WTC11 (cell line): ENCODE measurements around the gene WDFY4. TPM values are rescaled to one million over a fixed set of nuclear protein-coding genes. Genes with fewer than 3 reads are reported as not detected.

ENCODE experiments used
- ATAC-seq: fragments of 200-7000 bp; cut with Tn5 transposase; 2 replicates; pipeline ENCODE4 v1.10.0; 2021; ENCODE audit warnings: mild to moderate bottlenecking, moderate library complexity
- CTCF ChIA-PET: fragments of 300-600 bp; sonication (Branson Sonifier 250); formaldehyde crosslinking; loops from one replicate; lab custom pipeline; 2021; ENCODE audit warnings: antibody characterized with exemption; lab: Charles Lee
- POLR2A ChIA-PET: fragments of 350-600 bp; sonication (Branson Sonifier 250); formaldehyde crosslinking; loops from one replicate; lab custom pipeline; 2021; ENCODE audit warnings: antibody characterized with exemption; lab: Charles Lee
- DNase-seq: peaks from one replicate; pipeline ENCODE4 v3.0.0; 2021; ENCODE audit warnings: low spot score
- H3K27ac Mint-ChIP-seq: 2 replicates; pipeline ENCODE4 v1.8.0; 2021; ENCODE audit warnings: mixed read lengths
- H3K27me3 Mint-ChIP-seq: 2 replicates; pipeline ENCODE4 v1.8.0; 2021; ENCODE audit warnings: low read depth, mild to moderate bottlenecking, moderate library complexity, mixed read lengths
- H3K36me3 Mint-ChIP-seq: 2 replicates; pipeline ENCODE4 v1.8.0; 2021; ENCODE audit warnings: mixed read lengths
- H3K4me1 Mint-ChIP-seq: 2 replicates; pipeline ENCODE4 v1.8.0; 2022; ENCODE audit warnings: mixed read lengths
- H3K4me3 Mint-ChIP-seq: 2 replicates; pipeline ENCODE4 v1.8.0; 2021; ENCODE audit warnings: mild to moderate bottlenecking, moderate library complexity, mixed read lengths
- H3K9me3 Mint-ChIP-seq: 2 replicates; pipeline ENCODE4 v1.8.0; 2021; ENCODE audit warnings: mixed read lengths
- ETV6 ChIP-seq: sonication (generic); formaldehyde crosslinking; IDR thresholded peaks from 2 replicates; pipeline ENCODE4 v1.8.1; 2022; ENCODE audit warnings: mild to moderate bottlenecking, missing genetic modification reagents
- GTF2I ChIP-seq: fragments of 250-450 bp; sonication (Bioruptor Pico); conservative IDR thresholded peaks from 2 replicates; pipeline ENCODE4 v1.4.0; 2021; ENCODE audit warnings: mild to moderate bottlenecking
- KAT7 ChIP-seq: sonication (generic); formaldehyde crosslinking; IDR thresholded peaks from 2 replicates; pipeline ENCODE4 v1.8.1; 2023; ENCODE audit warnings: missing genetic modification reagents, mild to moderate bottlenecking, borderline replicate concordance
- NFYB ChIP-seq: sonication (generic); formaldehyde crosslinking; conservative IDR thresholded peaks from 2 replicates; pipeline ENCODE4 v1.8.0; 2022; ENCODE audit warnings: low read depth, missing genetic modification reagents
- NR3C1 ChIP-seq: sonication (generic); formaldehyde crosslinking; conservative IDR thresholded peaks from 2 replicates; pipeline ENCODE4 v1.8.1; 2023; ENCODE audit warnings: low read depth, mild to moderate bottlenecking, missing genetic modification reagents
- OVOL2 ChIP-seq: fragments of 250-450 bp; sonication (Bioruptor Pico); IDR thresholded peaks from 2 replicates; pipeline ENCODE4 v1.9.0; 2021; ENCODE audit warnings: mild to moderate bottlenecking, borderline replicate concordance
- PRRX2 ChIP-seq: fragments of 250-450 bp; sonication (Bioruptor Pico); IDR thresholded peaks from 2 replicates; pipeline ENCODE4 v1.8.0; 2021; ENCODE audit warnings: mild to moderate bottlenecking
- RORB ChIP-seq: fragments of 250-450 bp; sonication (Bioruptor Pico); IDR thresholded peaks from 2 replicates; pipeline ENCODE4 v1.9.0; 2021; ENCODE audit warnings: mild to moderate bottlenecking
- TEAD4 ChIP-seq: sonication (generic); formaldehyde crosslinking; IDR thresholded peaks from 2 replicates; pipeline ENCODE4 v1.8.0; 2022; ENCODE audit warnings: mild to moderate bottlenecking, missing genetic modification reagents
- ZNF121 ChIP-seq: sonication (generic); formaldehyde crosslinking; IDR thresholded peaks from 2 replicates; pipeline ENCODE4 v1.8.0; 2023; ENCODE audit warnings: missing genetic modification reagents
- ZNF138 ChIP-seq: sonication (generic); formaldehyde crosslinking; conservative IDR thresholded peaks from 2 replicates; pipeline ENCODE4 v1.8.1; 2022; ENCODE audit warnings: mild to moderate bottlenecking, moderate library complexity, missing genetic modification reagents
- ZNF219 ChIP-seq: sonication (generic); formaldehyde crosslinking; IDR thresholded peaks from 2 replicates; pipeline ENCODE4 v1.8.0; 2023; ENCODE audit warnings: missing genetic modification reagents, mild to moderate bottlenecking, borderline replicate concordance
- ZNF317 ChIP-seq: sonication (generic); formaldehyde crosslinking; IDR thresholded peaks from 2 replicates; pipeline ENCODE4 v1.8.1; 2023; ENCODE audit warnings: low read depth, mild to moderate bottlenecking, moderate library complexity, missing genetic modification reagents, borderline replicate concordance
- total RNA-seq: library from RNA; stranded (reverse); gene quantifications from 3 replicates; pipeline ENCODE4 v1.2.3, GENCODE V29; 2021
- TF ChIP-seq, protein P1 (sequence below): sonication (generic); formaldehyde crosslinking; IDR thresholded peaks from 2 replicates; pipeline ENCODE4 v1.8.1; 2022; ENCODE audit warnings: missing genetic modification reagents, borderline replicate concordance
- TF ChIP-seq, protein P2 (sequence below): sonication (generic); formaldehyde crosslinking; IDR thresholded peaks from 2 replicates; pipeline ENCODE4 v1.8.0; 2022; ENCODE audit warnings: mild to moderate bottlenecking, missing genetic modification reagents
- TF ChIP-seq, protein P3 (sequence below): sonication (generic); formaldehyde crosslinking; IDR thresholded peaks from 2 replicates; pipeline ENCODE4 v1.8.1; 2022; ENCODE audit warnings: mild to moderate bottlenecking, moderate library complexity, missing genetic modification reagents
- TF ChIP-seq, protein P4 (sequence below): sonication (generic); formaldehyde crosslinking; IDR thresholded peaks from 2 replicates; pipeline ENCODE4 v1.8.1; 2023; ENCODE audit warnings: mild to moderate bottlenecking, missing genetic modification reagents, moderate library complexity
- TF ChIP-seq, protein P5 (sequence below): fragments of 200-600 bp; IDR thresholded peaks from 2 replicates; pipeline ENCODE4 v1.8.0; 2022; ENCODE audit warnings: antibody characterized with exemption
- TF ChIP-seq, protein P6 (sequence below): sonication (generic); formaldehyde crosslinking; IDR thresholded peaks from 2 replicates; pipeline ENCODE4 v1.8.1; 2023; ENCODE audit warnings: mild to moderate bottlenecking, missing genetic modification reagents
- TF ChIP-seq, protein P7 (sequence below): sonication (generic); formaldehyde crosslinking; IDR thresholded peaks from 2 replicates; pipeline ENCODE4 v1.8.1; 2023; ENCODE audit warnings: mild to moderate bottlenecking, missing genetic modification reagents, moderate library complexity
- TF ChIP-seq, protein P8 (sequence below): sonication (generic); formaldehyde crosslinking; IDR thresholded peaks from 2 replicates; pipeline ENCODE4 v1.8.1; 2022; ENCODE audit warnings: mild to moderate bottlenecking, missing genetic modification reagents, moderate library complexity, borderline replicate concordance
- TF ChIP-seq, protein P9 (sequence below): sonication (generic); formaldehyde crosslinking; IDR thresholded peaks from 2 replicates; pipeline ENCODE4 v1.8.1; 2023; ENCODE audit warnings: mild to moderate bottlenecking, missing genetic modification reagents

The WDFY4 gene
- total RNA-seq, 1 experiment from 2014 or later: 0.13 TPM

DNA sequence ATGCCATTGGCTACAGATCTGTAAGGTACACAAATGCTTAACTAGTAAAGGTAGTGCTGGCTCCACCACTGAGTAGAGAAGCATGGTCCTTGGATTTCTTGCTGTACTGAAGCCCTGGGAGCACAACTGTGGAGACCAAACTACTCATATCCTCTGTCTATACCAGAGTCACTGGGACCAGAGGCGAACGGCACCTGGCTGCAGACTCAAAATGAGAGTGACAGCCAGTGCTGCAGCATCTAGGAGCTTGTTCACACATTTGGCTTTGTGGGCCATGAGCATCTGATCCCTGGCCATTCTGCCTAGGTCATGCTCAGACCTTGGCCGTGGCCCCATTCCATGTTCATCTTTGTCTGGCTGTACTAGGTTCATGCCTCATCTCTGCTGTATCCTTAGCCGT lies 223.1 kb downstream of the WDFY4 start:
- Mint-ChIP-seq H3K4me1 (peaks cover 3% of the 10 kb centered on the region; the same call in 1 of the 2 replicates), H3K4me3 (no peak overlapping the region), H3K9me3 (no peaks in the 10 kb centered on the region), H3K36me3 (no peaks in the 10 kb centered on the region), H3K27me3 (no peaks in the 10 kb centered on the region), H3K27ac (no peak overlapping the region)
- CTCF ChIA-PET: interaction anchor here (0.6 to 0.9 kb wide), 2 partner anchors 162 to 419 kb away, joined by 3 read pairs; no protein-coding TSS in a partner anchor
- POLR2A ChIA-PET: no interaction called here
- TF ChIP-seq ZNF317 (CRISPR knock-in tag): no peak
- TF ChIP-seq, protein P1, sequence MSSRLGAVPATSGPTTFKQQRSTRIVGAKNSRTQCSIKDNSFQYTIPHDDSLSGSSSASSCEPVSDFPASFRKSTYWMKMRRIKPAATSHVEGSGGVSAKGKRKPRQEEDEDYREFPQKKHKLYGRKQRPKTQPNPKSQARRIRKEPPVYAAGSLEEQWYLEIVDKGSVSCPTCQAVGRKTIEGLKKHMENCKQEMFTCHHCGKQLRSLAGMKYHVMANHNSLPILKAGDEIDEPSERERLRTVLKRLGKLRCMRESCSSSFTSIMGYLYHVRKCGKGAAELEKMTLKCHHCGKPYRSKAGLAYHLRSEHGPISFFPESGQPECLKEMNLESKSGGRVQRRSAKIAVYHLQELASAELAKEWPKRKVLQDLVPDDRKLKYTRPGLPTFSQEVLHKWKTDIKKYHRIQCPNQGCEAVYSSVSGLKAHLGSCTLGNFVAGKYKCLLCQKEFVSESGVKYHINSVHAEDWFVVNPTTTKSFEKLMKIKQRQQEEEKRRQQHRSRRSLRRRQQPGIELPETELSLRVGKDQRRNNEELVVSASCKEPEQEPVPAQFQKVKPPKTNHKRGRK (CRISPR knock-in tag): no peak
- no peak for TF ChIP-seq RORB (CRISPR knock-in tag)
- TF ChIP-seq, protein P2, sequence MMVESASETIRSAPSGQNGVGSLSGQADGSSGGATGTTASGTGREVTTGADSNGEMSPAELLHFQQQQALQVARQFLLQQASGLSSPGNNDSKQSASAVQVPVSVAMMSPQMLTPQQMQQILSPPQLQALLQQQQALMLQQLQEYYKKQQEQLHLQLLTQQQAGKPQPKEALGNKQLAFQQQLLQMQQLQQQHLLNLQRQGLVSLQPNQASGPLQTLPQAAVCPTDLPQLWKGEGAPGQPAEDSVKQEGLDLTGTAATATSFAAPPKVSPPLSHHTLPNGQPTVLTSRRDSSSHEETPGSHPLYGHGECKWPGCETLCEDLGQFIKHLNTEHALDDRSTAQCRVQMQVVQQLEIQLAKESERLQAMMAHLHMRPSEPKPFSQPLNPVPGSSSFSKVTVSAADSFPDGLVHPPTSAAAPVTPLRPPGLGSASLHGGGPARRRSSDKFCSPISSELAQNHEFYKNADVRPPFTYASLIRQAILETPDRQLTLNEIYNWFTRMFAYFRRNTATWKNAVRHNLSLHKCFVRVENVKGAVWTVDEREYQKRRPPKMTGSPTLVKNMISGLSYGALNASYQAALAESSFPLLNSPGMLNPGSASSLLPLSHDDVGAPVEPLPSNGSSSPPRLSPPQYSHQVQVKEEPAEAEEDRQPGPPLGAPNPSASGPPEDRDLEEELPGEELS (CRISPR knock-in tag): no peak
- TF ChIP-seq ZNF121 (CRISPR knock-in tag): no peak
- TF ChIP-seq, protein P3, sequence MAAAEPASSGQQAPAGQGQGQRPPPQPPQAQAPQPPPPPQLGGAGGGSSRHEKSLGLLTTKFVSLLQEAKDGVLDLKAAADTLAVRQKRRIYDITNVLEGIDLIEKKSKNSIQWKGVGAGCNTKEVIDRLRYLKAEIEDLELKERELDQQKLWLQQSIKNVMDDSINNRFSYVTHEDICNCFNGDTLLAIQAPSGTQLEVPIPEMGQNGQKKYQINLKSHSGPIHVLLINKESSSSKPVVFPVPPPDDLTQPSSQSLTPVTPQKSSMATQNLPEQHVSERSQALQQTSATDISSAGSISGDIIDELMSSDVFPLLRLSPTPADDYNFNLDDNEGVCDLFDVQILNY (CRISPR knock-in tag): no peak
- TF ChIP-seq OVOL2 (CRISPR knock-in tag): no peak
- TF ChIP-seq, protein P4, sequence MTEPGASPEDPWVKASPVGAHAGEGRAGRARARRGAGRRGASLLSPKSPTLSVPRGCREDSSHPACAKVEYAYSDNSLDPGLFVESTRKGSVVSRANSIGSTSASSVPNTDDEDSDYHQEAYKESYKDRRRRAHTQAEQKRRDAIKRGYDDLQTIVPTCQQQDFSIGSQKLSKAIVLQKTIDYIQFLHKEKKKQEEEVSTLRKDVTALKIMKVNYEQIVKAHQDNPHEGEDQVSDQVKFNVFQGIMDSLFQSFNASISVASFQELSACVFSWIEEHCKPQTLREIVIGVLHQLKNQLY: no peak
- TF ChIP-seq KAT7: no peak
- TF ChIP-seq ETV6 (CRISPR knock-in tag): no peak
- TF ChIP-seq, protein P5, sequence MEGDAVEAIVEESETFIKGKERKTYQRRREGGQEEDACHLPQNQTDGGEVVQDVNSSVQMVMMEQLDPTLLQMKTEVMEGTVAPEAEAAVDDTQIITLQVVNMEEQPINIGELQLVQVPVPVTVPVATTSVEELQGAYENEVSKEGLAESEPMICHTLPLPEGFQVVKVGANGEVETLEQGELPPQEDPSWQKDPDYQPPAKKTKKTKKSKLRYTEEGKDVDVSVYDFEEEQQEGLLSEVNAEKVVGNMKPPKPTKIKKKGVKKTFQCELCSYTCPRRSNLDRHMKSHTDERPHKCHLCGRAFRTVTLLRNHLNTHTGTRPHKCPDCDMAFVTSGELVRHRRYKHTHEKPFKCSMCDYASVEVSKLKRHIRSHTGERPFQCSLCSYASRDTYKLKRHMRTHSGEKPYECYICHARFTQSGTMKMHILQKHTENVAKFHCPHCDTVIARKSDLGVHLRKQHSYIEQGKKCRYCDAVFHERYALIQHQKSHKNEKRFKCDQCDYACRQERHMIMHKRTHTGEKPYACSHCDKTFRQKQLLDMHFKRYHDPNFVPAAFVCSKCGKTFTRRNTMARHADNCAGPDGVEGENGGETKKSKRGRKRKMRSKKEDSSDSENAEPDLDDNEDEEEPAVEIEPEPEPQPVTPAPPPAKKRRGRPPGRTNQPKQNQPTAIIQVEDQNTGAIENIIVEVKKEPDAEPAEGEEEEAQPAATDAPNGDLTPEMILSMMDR: no peak
- TF ChIP-seq ZNF138 (CRISPR knock-in tag): no peak
- TF ChIP-seq TEAD4: no peak
- TF ChIP-seq, protein P6, sequence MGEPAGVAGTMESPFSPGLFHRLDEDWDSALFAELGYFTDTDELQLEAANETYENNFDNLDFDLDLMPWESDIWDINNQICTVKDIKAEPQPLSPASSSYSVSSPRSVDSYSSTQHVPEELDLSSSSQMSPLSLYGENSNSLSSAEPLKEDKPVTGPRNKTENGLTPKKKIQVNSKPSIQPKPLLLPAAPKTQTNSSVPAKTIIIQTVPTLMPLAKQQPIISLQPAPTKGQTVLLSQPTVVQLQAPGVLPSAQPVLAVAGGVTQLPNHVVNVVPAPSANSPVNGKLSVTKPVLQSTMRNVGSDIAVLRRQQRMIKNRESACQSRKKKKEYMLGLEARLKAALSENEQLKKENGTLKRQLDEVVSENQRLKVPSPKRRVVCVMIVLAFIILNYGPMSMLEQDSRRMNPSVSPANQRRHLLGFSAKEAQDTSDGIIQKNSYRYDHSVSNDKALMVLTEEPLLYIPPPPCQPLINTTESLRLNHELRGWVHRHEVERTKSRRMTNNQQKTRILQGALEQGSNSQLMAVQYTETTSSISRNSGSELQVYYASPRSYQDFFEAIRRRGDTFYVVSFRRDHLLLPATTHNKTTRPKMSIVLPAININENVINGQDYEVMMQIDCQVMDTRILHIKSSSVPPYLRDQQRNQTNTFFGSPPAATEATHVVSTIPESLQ (CRISPR knock-in tag): no peak
- no peak for TF ChIP-seq NR3C1 (CRISPR knock-in tag)
- TF ChIP-seq ZNF219 (CRISPR knock-in tag): no peak
- no peak for ATAC-seq
- DNase-seq: no peak

DNA sequence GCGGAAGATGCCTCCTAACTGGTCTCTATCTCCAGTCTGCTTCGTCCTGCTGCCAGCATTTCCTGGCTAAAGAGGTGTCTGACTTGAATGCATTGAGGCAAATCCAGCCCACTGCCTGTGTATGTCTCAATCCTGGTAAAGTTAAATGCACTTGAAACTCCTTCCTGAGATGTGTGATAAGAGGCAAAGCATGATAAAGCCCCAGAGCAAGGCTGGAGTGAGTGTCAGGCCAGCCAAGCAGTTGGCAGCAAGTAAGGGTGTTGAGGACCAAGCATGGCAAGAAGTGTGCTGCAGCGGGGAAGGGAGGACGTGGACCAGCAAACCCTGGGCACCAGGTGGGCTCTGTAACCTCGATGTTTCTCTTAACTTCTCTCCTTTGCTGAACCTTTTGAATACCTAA lies 225.9 kb downstream of the WDFY4 start:
- no peak overlapping the region for H3K4me3 Mint-ChIP-seq
- no peaks in the 10 kb centered on the region for H3K36me3 Mint-ChIP-seq
- ChIA-PET CTCF (no interaction called here), POLR2A (no interaction called here)
- no peaks in the 10 kb centered on the region for H3K9me3 Mint-ChIP-seq
- no peaks in the 10 kb centered on the region; the same call in 1 of the 2 replicates for H3K27me3 Mint-ChIP-seq
- peaks cover 3% of the 10 kb centered on the region; the same call in 1 of the 2 replicates for H3K4me1 Mint-ChIP-seq
- DNase-seq: no peak
- no peak for ATAC-seq
- H3K27ac Mint-ChIP-seq: no peak overlapping the region
- TF ChIP-seq PRRX2 (CRISPR knock-in tag) (no peak), GTF2I (CRISPR knock-in tag) (no peak), NFYB (CRISPR knock-in tag) (no peak)
- TF ChIP-seq, protein P3 (CRISPR knock-in tag): no peak
- TF ChIP-seq, protein P7, sequence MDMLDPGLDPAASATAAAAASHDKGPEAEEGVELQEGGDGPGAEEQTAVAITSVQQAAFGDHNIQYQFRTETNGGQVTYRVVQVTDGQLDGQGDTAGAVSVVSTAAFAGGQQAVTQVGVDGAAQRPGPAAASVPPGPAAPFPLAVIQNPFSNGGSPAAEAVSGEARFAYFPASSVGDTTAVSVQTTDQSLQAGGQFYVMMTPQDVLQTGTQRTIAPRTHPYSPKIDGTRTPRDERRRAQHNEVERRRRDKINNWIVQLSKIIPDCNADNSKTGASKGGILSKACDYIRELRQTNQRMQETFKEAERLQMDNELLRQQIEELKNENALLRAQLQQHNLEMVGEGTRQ (CRISPR knock-in tag): no peak
- TF ChIP-seq, protein P8, sequence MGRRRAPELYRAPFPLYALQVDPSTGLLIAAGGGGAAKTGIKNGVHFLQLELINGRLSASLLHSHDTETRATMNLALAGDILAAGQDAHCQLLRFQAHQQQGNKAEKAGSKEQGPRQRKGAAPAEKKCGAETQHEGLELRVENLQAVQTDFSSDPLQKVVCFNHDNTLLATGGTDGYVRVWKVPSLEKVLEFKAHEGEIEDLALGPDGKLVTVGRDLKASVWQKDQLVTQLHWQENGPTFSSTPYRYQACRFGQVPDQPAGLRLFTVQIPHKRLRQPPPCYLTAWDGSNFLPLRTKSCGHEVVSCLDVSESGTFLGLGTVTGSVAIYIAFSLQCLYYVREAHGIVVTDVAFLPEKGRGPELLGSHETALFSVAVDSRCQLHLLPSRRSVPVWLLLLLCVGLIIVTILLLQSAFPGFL (CRISPR knock-in tag): no peak
- TF ChIP-seq, protein P9, sequence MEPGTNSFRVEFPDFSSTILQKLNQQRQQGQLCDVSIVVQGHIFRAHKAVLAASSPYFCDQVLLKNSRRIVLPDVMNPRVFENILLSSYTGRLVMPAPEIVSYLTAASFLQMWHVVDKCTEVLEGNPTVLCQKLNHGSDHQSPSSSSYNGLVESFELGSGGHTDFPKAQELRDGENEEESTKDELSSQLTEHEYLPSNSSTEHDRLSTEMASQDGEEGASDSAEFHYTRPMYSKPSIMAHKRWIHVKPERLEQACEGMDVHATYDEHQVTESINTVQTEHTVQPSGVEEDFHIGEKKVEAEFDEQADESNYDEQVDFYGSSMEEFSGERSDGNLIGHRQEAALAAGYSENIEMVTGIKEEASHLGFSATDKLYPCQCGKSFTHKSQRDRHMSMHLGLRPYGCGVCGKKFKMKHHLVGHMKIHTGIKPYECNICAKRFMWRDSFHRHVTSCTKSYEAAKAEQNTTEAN: no peak
